ENCODE data around the gene TMEM8B.

DNA sequence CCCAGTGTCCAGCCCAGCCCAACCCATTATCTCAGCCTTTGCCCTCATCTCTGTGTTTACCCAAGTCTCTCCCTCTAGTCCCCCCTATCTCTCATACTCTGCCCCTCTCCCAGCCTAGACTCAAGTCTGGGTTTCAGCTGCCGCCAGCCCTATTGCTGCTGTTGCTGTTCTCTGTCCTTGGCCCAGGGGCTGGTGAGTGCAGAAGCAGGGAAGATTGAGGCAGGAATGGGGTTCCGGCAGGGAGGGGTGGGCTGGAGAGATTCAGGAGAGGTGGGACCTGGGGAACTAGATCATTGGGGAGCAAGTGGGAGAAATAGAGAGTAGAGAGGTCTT, 702 bp downstream of the TMEM8B start:
- TF ChIP-seq TAF1 (IDR thresholded peaks at IDR 0.05; ENCODE audit: borderline replicate concordance, insufficient read depth, low read length) (no peak), REST (IDR thresholded peaks at IDR 0.05; ENCODE audit: insufficient read depth in 1 of 2, low read depth in 2 of 2, low read length in 2 of 2) (no peak), POLR2AphosphoS5 (IDR thresholded peaks at IDR 0.05; ENCODE audit: low read depth, low read length) (no peak), SIN3A (IDR thresholded peaks at IDR 0.05; ENCODE audit: borderline replicate concordance, insufficient read depth, low read length) (no peak), FOXP2 (optimal IDR thresholded peaks at IDR 0.05; ENCODE audit: borderline replicate concordance, extremely low read depth, extremely low read length, insufficient read depth) (no peak)

All from PFSK-1 (cell line).